Measurements from ENCODE around the gene RAB4A.
"Not testable (repeated sequence)": the region's sequence is repeated elsewhere in the genome, so short reads cannot be mapped to it uniquely, and the experiment has no call there.

Gene RAB4A

DNA sequence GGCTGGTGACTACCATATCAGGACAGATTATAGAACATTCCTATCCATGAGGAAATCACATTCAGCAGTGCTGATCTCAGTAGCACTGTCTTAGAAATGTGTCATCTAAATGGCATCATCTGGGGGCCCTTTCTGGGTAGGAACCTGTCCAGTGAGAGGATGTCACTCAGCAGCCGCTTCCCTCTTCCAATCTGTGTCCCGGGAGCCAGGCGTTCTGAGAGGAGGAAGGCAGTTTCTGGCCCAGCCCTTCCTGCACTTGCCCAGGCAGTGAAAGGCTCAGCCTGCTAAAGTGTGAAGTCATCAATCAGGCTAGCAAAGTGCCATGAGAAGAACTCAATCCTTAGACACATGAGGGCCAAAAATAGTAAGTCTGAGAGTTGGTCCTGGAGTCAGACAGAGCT lies 25.6 kb downstream of the RAB4A start:
- FAIRE-seq = no peak
- DNase-seq (ENCODE audit: low spot score) = no peak

DNA sequence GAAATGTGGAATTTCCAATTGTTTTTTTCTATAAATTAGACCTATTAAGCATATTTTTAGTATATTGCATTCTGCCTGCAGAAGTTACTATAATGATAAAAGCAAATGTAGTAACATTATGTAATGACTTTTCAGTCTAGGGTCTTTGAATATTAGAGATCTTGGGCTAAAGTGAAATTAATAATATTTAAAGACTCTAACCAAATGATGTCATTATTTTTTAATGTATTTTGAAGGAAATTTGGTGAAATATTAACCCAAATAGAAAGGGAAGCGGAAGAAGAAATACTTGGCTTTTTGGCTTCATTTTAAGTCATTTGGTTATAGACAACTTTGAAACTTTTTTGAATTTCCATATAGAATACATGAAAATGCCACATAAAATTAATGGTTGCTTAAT lies 26.8 kb downstream of the RAB4A start:
- no peak for FAIRE-seq

GRCh38 chr1:229298420-229298819 lies 27.5 kb downstream of the RAB4A start:
- FAIRE-seq (no peak), DNase-seq (ENCODE audit: low spot score) (no peak)

More for the DNA sequence above, 26.8 kb downstream of the RAB4A start:
- no peak for DNase-seq (ENCODE audit: low spot score)

DNA sequence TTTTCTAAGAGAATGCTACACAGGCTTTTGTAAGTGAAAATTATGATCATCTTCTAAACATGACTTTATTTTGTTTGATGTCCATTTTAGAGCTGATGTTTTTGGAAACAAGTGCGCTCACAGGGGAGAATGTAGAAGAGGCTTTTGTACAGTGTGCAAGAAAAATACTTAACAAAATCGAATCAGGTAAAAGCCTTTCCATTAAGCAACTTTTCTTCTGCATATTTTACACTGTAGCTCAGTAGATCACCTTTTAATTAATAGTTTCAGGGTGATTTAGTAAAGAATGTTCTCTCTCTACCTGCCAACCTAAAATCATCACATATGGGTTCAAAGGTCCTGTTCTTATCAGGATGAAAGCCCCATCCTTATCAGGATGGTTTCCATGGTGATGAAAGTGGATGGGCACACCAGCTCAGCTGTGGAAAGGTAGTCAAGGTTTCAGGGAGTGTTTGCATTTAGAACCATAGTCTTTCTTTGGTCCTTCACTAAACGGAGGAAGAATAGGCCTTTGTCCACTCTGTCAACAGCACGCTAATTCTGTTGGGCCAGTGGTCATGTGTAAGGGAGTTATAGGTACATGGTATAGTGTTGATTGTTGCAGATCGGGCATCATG lies 28.1 kb downstream of the RAB4A start:
- FAIRE-seq (no peak), DNase-seq (ENCODE audit: low spot score) (no peak)

DNA sequence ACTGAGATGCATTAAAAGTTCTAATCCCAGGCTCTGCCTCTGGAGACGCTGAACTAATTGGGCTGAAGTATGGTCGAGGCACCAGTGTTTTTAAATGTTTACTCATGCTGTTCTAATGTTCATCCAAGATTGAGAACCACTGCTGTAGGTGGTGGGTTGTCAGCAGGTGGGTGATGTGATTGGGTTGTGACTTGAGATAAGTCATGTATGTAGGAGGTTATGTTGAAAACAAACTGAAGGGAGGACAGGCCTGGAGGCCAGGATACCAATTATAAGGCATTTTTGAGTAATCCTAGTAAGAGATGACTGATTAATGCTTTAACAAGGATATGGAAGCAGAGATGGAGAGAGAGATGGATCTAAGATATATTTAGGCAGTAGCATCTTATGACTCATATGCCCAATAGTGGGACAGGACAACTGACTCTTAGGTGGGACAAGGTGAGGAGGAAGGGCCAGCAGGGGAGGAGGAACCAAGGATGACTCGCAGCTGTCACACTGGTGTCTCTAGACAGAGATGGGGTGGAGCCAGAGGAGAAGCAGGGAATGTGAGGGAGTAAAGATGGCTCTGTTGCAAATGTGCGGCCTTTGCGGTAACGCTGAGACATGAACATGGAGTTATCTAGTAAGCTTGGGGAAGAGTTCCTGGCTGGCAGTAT lies 29.3 kb downstream of the RAB4A start:
- DNase-seq (ENCODE audit: low spot score) (no peak), FAIRE-seq (no peak)

- DNase-seq (ENCODE audit: low spot score) = no peak
- FAIRE-seq = no peak
These were observed 31.8 kb downstream of the RAB4A start for GRCh38 chr1:229302740-229303139.

- FAIRE-seq = no peak
These were observed 32.9 kb downstream of the RAB4A start for GRCh38 chr1:229303855-229304254.

GRCh38 chr1:229305392-229305791 lies 34.5 kb downstream of the RAB4A start:
- no peak for DNase-seq (ENCODE audit: low spot score)
- FAIRE-seq = no peak

More at GRCh38 chr1:229303855-229304254, 32.9 kb downstream of the RAB4A start:
- no peak for DNase-seq (ENCODE audit: low spot score)

- FAIRE-seq (no peak), DNase-seq (ENCODE audit: low spot score) (no peak)
These were observed 38.2 kb downstream of the RAB4A start for GRCh38 chr1:229309074-229309473.

DNA sequence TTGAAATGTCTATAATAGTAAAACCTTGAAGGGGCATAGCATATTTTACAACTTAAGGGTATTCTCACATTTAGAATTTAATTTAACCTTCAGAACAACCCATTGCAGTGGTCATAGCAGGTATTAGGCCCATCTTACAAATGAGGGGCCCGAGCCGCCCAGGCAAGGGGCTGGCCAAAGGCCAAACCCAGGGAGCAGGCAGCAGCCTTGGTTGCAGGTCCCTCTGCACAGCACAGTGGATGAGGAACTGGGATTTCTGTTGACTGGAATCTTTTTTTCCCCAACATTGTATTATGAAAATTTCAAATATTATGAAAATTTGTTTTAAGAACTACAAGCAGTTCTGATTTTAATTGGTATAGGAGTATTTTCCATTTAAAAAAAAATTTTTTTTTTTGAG lies 38.8 kb downstream of the RAB4A start:
- FAIRE-seq = no peak

GRCh38 chr1:229310833-229311232 lies 39.9 kb downstream of the RAB4A start:
- FAIRE-seq = no peak

More for the DNA sequence above, 38.8 kb downstream of the RAB4A start:
- no peak for DNase-seq (ENCODE audit: low spot score)

GRCh38 chr1:229316166-229316565 lies 45.3 kb downstream of the RAB4A start:
- DNase-seq (ENCODE audit: low spot score) (no peak), FAIRE-seq (no peak)

More at GRCh38 chr1:229310833-229311232, 39.9 kb downstream of the RAB4A start:
- DNase-seq (ENCODE audit: low spot score) = no peak

- no peak for DNase-seq (ENCODE audit: low spot score)
These were observed 47.1 kb downstream of the RAB4A start for GRCh38 chr1:229318056-229318455.

DNA sequence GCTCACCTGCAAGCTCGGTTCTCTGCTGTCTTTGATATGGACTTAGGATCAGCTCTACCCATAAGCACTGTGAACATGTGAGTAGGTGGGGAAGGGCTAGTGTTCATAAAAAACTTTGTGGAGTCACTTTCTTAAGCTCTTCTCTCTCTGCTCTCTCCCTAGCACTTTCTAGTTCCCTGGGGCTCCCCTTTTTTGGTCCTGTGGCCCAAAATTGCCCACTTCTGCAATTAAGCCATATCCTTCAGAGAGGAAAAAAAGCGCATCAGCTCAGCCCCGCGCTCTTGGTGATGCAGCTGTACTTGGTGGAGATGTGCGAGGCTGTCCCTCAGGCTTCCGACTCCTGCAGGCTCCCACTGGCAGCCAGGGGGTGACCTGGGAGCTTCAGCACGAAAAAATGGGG lies 48.6 kb downstream of the RAB4A start:
- FAIRE-seq (no peak), DNase-seq (ENCODE audit: low spot score) (no peak)

More at GRCh38 chr1:229318056-229318455, 47.1 kb downstream of the RAB4A start:
- FAIRE-seq = no peak

GRCh38 chr1:229323201-229323600 lies 52.3 kb downstream of the RAB4A start:
- FAIRE-seq (no peak), DNase-seq (ENCODE audit: low spot score) (no peak)

DNA sequence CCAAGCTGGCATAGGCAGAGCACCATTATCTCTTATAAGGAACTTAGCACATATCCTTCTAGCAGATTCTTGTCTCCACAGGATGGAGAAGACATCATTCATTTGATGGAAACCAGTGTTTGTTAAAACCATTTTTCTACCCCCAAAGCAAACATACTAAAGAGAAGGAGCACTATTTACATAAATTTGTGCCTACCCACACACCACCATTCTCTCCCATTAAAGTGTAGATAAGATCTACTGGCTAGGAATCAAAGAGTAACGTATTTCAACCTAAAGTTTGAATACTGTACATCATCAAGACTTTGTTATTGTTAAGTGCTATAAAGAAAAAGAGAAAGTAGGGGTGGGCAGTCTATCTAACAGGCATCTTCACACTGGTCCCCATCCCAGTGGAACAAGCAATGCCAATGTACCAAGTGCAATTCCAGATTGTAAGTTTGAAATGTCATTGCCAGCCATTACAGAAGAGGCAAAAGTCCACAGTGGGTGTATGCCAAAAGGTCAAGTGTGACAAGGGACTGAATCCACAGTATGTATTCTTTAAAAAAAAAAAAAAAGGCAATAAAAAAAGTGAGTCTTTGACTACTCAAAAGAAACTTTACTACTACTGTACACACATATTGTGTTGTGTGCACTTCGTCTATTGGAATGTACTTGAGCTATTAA lies 53.1 kb downstream of the RAB4A start:
- DNase-seq (ENCODE audit: low spot score) (no peak), FAIRE-seq (no peak)

DNA sequence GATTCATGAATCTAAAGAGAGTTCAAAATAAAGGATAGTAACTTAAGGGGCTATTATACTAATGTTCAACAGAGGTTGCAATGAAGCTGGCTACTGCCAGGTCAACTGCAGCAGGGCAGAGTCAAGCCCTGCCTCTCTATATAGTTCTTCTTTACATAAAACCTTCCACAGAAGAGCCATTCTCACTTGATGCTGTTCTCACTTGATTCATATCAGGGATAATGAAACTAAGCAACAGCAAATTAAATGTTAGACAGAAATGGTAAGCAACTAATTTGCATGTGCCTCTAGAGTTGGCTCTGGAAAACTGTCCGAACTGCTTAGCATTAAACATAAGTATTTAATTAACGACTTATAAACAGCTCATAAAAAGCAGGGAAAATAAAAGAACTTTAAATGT lies 54.5 kb downstream of the RAB4A start:
- FAIRE-seq (no peak), DNase-seq (ENCODE audit: low spot score) (no peak)

GRCh38 chr1:229325853-229326487 lies 55.1 kb downstream of the RAB4A start:
- DNase-seq (ENCODE audit: low spot score) (no peak), FAIRE-seq (no peak)

DNA sequence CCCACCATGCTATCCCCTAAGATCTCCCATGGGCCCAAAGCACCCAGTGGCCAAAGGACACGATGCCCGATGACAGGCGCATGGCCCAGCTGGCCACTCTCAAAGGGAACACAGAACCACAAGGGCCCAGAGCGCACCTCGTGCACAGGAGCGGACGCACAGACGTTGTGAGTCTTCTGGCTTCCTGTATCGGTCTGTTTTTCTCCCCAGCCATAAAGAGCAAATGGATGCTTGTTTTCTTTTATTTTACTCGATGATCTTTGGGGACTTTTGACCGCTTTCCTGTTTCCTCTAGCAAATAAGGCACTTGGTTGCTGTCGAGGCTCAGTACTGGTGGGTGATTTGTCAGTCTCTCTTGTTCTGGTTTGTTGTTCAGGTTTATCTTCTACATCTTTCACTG lies 55.7 kb downstream of the RAB4A start:
- DNase-seq (ENCODE audit: low spot score) = no peak
- no peak for FAIRE-seq

DNA sequence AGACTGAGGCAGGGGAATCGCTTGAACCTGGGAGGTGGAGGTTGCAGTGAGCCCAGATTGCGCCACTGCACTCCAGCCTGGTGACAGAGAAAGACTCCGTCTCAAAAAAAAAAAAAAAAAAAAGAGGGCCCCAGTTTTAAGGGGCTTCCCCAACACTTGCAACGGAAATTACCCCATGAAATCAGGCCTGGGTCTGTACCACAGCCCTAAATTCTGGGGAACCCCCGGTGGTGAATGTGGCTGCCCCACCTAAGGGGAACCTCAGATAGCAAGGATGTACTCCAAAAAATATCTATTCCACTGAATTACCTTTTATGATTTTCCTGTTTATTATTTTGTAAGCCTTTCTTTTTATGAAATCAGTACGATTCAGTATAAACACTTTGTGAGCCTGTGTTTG lies 56.9 kb downstream of the RAB4A start:
- not testable (repeated sequence) for DNase-seq (ENCODE audit: low spot score); FAIRE-seq

GRCh38 chr1:229328598-229329362 lies 57.9 kb downstream of the RAB4A start:
- DNase-seq (ENCODE audit: low spot score) (no peak), FAIRE-seq (no peak)

Measured in urothelium cell line (cell line).